Gastrocnemius medialis (tissue), 4 donors: ENCODE data around the gene PGPEP1. TPM values are rescaled to one million over a fixed set of nuclear protein-coding genes. Genes with fewer than 3 reads are reported as not detected.

Experiments used
- ATAC-seq, 2 donors: fragments of 150-250 bp; one replicate each; pipeline ENCODE4 v1.9.1; 2016
- DNase-seq, 2 donors: peaks; one replicate each; pipeline ENCODE4 v3.0.0-alpha.2; 2019
- H3K27ac ChIP-seq, 4 donors: fragments of 200-600 bp; sonication (generic); 1 replicate in 1 of 4; 2 replicates in 3 of 4; pipeline ENCODE4 v1.5.1; 2016 to 2018; ENCODE audit warnings: mild to moderate bottlenecking in 2 of 4, moderate library complexity in 1 of 4
- H3K27me3 ChIP-seq, 3 donors: fragments of 200-600 bp; sonication (generic) in 2 of 3; 1 replicate in 1 of 3; 2 replicates in 2 of 3; pipeline versions ENCODE4 v1.5.1 to v1.6.0; 2016 to 2019; ENCODE audit warnings: mild to moderate bottlenecking in 1 of 3, moderate library complexity in 1 of 3
- H3K36me3 ChIP-seq, 2 donors: fragments of 200-600 bp; sonication (generic) in 1 of 2; one replicate each; pipeline ENCODE4 v1.5.1; 2017 to 2018
- H3K4me1 ChIP-seq, 2 donors: fragments of 200-600 bp; sonication (generic) in 1 of 2; one replicate each; pipeline ENCODE4 v1.5.1; 2016 to 2017; ENCODE audit warnings: mild to moderate bottlenecking in 2 of 2
- H3K4me3 ChIP-seq, 4 donors: fragments of 200-600 bp; sonication (generic) in 3 of 4; 1 replicate in 1 of 4; 2 replicates in 3 of 4; pipeline ENCODE4 v1.5.1; 2016 to 2019; ENCODE audit warnings: mild to moderate bottlenecking in 2 of 4
- H3K9me3 ChIP-seq, 3 donors: fragments of 200-600 bp; sonication (generic) in 2 of 3; 1 replicate in 1 of 3; 2 replicates in 2 of 3; pipeline ENCODE4 v1.5.1; 2016 to 2019
- CTCF ChIP-seq, 5 experiments: fragments of 450-650 bp in 3 of 5; fragments of 200-600 bp in 2 of 5; sonication (generic) in 2 of 5; IDR thresholded peaks in 4 of 5; conservative IDR thresholded peaks in 1 of 5; 1 replicate in 4 of 5; 2 replicates in 1 of 5; pipeline ENCODE4 v1.5.1; 2016 to 2019; ENCODE audit warnings: antibody characterized with exemption in 5 of 5, mild to moderate bottlenecking in 3 of 5, moderate library complexity in 3 of 5
- POLR2A ChIP-seq, 2 donors: fragments of 450-650 bp; IDR thresholded peaks; one replicate each; pipeline ENCODE4 v1.6.1; 2017; ENCODE audit warnings: antibody characterized with exemption in 2 of 2, mild to moderate bottlenecking in 2 of 2, moderate library complexity in 2 of 2
- in situ Hi-C, 4 donors: fragments of 200-750 bp; cut with MboI; loops; one replicate each; pipeline versions ENCODE4 v1.15.0 to v1.8.0; 2017; ENCODE audit warnings: low sequenced_read_pairs in 4 of 4
- intact Hi-C: fragments of 100-400 bp; cut with DNase I; formaldehyde crosslinking; loops from one replicate; pipeline ENCODE4 v1.15.1; 2023; ENCODE audit warnings: low total_unique reads
- total RNA-seq, 4 donors: library from RNA; depleted of rRNA; stranded (reverse); fragments of >200 nt; gene quantifications; one replicate each; pipeline versions ENCODE4 v1.1.0 to v1.2.3, GENCODE V29; 2016

The PGPEP1 gene
- total RNA-seq, 4 donors from 2014 or later = 11.7 to 42.3 (median 23.6) TPM

- ATAC-seq (peak; percentile 36 to 55), DNase-seq (no peak)
- H3K27me3 ChIP-seq = no peaks in the 10 kb centered on the region
- no peak overlapping the region for H3K4me3 ChIP-seq
- in situ Hi-C loops = no loop called here
- H3K9me3 ChIP-seq = no peaks in the 10 kb centered on the region
- H3K4me1 ChIP-seq = peaks cover 0 to 10% of the 10 kb centered on the region in 2 donors
- H3K27ac ChIP-seq = peak overlapping the region in 3 of 4 donors; percentile 63 to 66 (median 63)
- TF ChIP-seq CTCF (IDR thresholded peaks at IDR 0.05 in 4 of 5, conservative IDR thresholded peaks at IDR 0.05 in 1 of 5) (no peak), POLR2A (IDR thresholded peaks at IDR 0.05) (no peak)
- peaks cover 0 to 18% of the 10 kb centered on the region in 2 donors for H3K36me3 ChIP-seq
- intact Hi-C loops = no loop called here
Observed at GRCh38 chr19:18366021-18366435, 25.6 kb downstream of the PGPEP1 start.

GRCh38 chr19:18368504-18369222 lies 28.3 kb downstream of the PGPEP1 start:
- no peaks in the 10 kb centered on the region for H3K9me3 ChIP-seq
- peak overlapping the region in 1 of 4 donors; percentile 13 for H3K27ac ChIP-seq
- TF ChIP-seq CTCF (IDR thresholded peaks at IDR 0.05 in 4 of 5, conservative IDR thresholded peaks at IDR 0.05 in 1 of 5) = no peak
- no peak for TF ChIP-seq POLR2A (IDR thresholded peaks at IDR 0.05)
- H3K27me3 ChIP-seq = no peaks in the 10 kb centered on the region
- peaks cover 0 to 10% of the 10 kb centered on the region in 2 donors for H3K4me1 ChIP-seq
- no peak overlapping the region for H3K4me3 ChIP-seq
- no peak for DNase-seq
- intact Hi-C loops = no loop called here
- no peak for ATAC-seq
- in situ Hi-C loops = no loop called here
- peaks cover 0 to under 1% of the 10 kb centered on the region in 2 donors for H3K36me3 ChIP-seq

GRCh38 chr19:18373407-18373891 lies 33.1 kb downstream of the PGPEP1 start:
- H3K27ac ChIP-seq = peak overlapping the region; percentile 76 to 87 (median 84)
- intact Hi-C loops = no loop called here
- no peaks in the 10 kb centered on the region for H3K27me3 ChIP-seq
- DNase-seq (no peak), ATAC-seq (no peak)
- no peaks in the 10 kb centered on the region for H3K9me3 ChIP-seq
- no peak for TF ChIP-seq CTCF (IDR thresholded peaks at IDR 0.05 in 4 of 5, conservative IDR thresholded peaks at IDR 0.05 in 1 of 5)
- TF ChIP-seq POLR2A (IDR thresholded peaks at IDR 0.05) = no peak
- in situ Hi-C loops = no loop called here
- H3K4me3 ChIP-seq = no peak overlapping the region
- H3K36me3 ChIP-seq = no peaks in the 10 kb centered on the region
- peaks cover 7 to 8% of the 10 kb centered on the region in 2 donors for H3K4me1 ChIP-seq

GRCh38 chr19:18373892-18374629 lies 33.7 kb downstream of the PGPEP1 start:
- DNase-seq (peak; percentile 88 to 94), ATAC-seq (peak; percentile 90 to 91)
- Histone ChIP-seq H3K36me3 (no peaks in the 10 kb centered on the region), H3K27me3 (no peaks in the 10 kb centered on the region), H3K4me1 (peaks cover 7 to 8% of the 10 kb centered on the region in 2 donors), H3K9me3 (no peaks in the 10 kb centered on the region), H3K27ac (peak overlapping the region; percentile 76 to 87 (median 84)), H3K4me3 (peak overlapping the region in 1 of 4 donors; percentile 10)
- in situ Hi-C loops = no loop called here
- intact Hi-C loops = no loop called here
- TF ChIP-seq POLR2A (IDR thresholded peaks at IDR 0.05) (peak in 1 of 2 donors; percentile 40), CTCF (IDR thresholded peaks at IDR 0.05 in 4 of 5, conservative IDR thresholded peaks at IDR 0.05 in 1 of 5) (no peak)
